Peyer's patch (tissue), 4 donors: ENCODE results near the gene PCSK1. TPM values are rescaled to one million over a fixed set of nuclear protein-coding genes. Genes with fewer than 3 reads are reported as not detected.

ENCODE experiments used
- DNase-seq, 3 donors: peaks; one replicate each; pipeline ENCODE4 v3.0.0-alpha.2; 2017 to 2019
- H3K27ac ChIP-seq, 4 donors: fragments of 200-600 bp; sonication (generic); one replicate each; pipeline ENCODE4 v1.5.1; 2016 to 2019
- H3K27me3 ChIP-seq, 2 donors: fragments of 200-600 bp; sonication (generic); one replicate each; pipeline ENCODE4 v1.5.1; 2019
- H3K36me3 ChIP-seq, 3 donors: fragments of 200-600 bp; sonication (generic); one replicate each; pipeline ENCODE4 v1.5.1; 2016 to 2019
- H3K4me1 ChIP-seq, 4 donors: fragments of 200-600 bp; sonication (generic); one replicate each; pipeline ENCODE4 v1.5.1; 2016 to 2019
- H3K4me3 ChIP-seq, 4 donors: fragments of 200-600 bp; sonication (generic); 1 replicate in 3 of 4; 2 replicates in 1 of 4; pipeline ENCODE4 v1.5.1; 2016 to 2019; ENCODE audit warnings: mild to moderate bottlenecking in 1 of 4
- H3K9me3 ChIP-seq, 4 donors: fragments of 200-600 bp; sonication (generic); one replicate each; pipeline ENCODE4 v1.5.1; 2016 to 2019; ENCODE audit warnings: mild to moderate bottlenecking in 1 of 4
- POLR2A ChIP-seq, 2 donors: fragments of 450-650 bp; IDR thresholded peaks; one replicate each; pipeline ENCODE4 v1.5.1; 2017; ENCODE audit warnings: antibody characterized with exemption in 2 of 2, mild to moderate bottlenecking in 2 of 2, moderate library complexity in 2 of 2
- total RNA-seq, 4 donors: library from RNA; depleted of rRNA; stranded (reverse); fragments of >200 nt; gene quantifications; one replicate each; pipeline ENCODE4 v1.1.0, GENCODE V29; 2016
- TF ChIP-seq, protein P1 (sequence below), 6 experiments: fragments of 450-650 bp in 4 of 6; fragments of 200-600 bp in 2 of 6; sonication (generic) in 1 of 6; IDR thresholded peaks; one replicate each; pipeline ENCODE4 v1.5.1; 2017 to 2019; ENCODE audit warnings: antibody characterized with exemption in 6 of 6, mild to moderate bottlenecking in 3 of 6, moderate library complexity in 1 of 6

The PCSK1 gene
- total RNA-seq, 4 donors from 2014 or later = 3.3 to 6.6 (median 4.2) TPM

DNA sequence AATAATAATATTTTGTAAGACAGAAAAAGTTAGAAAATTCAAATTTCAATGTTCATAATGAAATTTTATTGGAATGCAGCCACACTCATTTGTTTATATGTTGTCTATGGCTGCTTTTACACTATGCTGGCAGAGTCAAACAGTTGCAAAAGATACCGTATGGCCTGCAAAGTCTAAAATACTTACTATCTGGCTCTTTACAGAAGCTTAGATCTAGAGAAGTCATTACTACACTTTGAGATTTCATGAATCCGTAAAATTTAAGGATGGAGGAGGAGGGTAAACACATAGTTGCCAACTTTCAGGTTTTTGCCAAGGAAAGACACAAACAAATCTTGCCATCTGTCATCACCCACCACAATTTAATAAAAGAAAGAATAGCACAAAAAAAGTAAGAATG is 25.1 kb upstream of the PCSK1 start:
- Histone ChIP-seq H3K27me3 (no peaks in the 10 kb centered on the region), H3K4me1 (no peaks in the 10 kb centered on the region), H3K36me3 (no peaks in the 10 kb centered on the region), H3K27ac (no peak overlapping the region), H3K9me3 (no peaks in the 10 kb centered on the region), H3K4me3 (no peak overlapping the region)
- DNase-seq = no peak
- TF ChIP-seq, protein P1, sequence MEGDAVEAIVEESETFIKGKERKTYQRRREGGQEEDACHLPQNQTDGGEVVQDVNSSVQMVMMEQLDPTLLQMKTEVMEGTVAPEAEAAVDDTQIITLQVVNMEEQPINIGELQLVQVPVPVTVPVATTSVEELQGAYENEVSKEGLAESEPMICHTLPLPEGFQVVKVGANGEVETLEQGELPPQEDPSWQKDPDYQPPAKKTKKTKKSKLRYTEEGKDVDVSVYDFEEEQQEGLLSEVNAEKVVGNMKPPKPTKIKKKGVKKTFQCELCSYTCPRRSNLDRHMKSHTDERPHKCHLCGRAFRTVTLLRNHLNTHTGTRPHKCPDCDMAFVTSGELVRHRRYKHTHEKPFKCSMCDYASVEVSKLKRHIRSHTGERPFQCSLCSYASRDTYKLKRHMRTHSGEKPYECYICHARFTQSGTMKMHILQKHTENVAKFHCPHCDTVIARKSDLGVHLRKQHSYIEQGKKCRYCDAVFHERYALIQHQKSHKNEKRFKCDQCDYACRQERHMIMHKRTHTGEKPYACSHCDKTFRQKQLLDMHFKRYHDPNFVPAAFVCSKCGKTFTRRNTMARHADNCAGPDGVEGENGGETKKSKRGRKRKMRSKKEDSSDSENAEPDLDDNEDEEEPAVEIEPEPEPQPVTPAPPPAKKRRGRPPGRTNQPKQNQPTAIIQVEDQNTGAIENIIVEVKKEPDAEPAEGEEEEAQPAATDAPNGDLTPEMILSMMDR (IDR thresholded peaks at IDR 0.05) = no peak
- TF ChIP-seq POLR2A (IDR thresholded peaks at IDR 0.05) = no peak

DNA sequence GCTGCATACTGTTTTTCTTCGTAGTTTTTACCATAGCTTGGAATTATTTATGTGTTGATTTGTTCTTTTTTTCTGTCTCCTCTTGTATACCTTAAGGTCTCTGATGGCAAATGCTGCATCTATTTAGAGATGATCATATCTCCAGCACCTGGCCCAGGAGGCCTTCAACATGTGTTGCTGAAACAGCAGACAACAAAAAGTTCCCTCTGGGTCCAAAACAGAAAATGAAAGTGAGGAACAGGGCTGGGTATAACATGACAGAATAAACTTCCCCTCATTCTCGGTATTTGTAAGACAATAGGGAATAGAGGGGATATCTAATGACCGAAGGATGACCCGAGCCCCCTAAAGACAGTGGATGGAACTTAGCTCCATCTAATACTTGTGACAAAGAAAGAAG is 22.7 kb upstream of the PCSK1 start:
- Histone ChIP-seq H3K27me3 (no peaks in the 10 kb centered on the region), H3K9me3 (no peaks in the 10 kb centered on the region), H3K4me1 (no peaks in the 10 kb centered on the region), H3K36me3 (no peaks in the 10 kb centered on the region), H3K4me3 (no peak overlapping the region), H3K27ac (no peak overlapping the region)
- no peak for DNase-seq
- TF ChIP-seq, protein P1 (IDR thresholded peaks at IDR 0.05) = no peak

GRCh38 chr5:96453394-96453793 is 20.3 kb upstream of the PCSK1 start:
- Histone ChIP-seq H3K36me3 (no peaks in the 10 kb centered on the region), H3K9me3 (no peaks in the 10 kb centered on the region), H3K4me1 (no peaks in the 10 kb centered on the region), H3K27me3 (no peaks in the 10 kb centered on the region), H3K4me3 (no peak overlapping the region), H3K27ac (no peak overlapping the region)
- TF ChIP-seq, protein P1 (IDR thresholded peaks at IDR 0.05) = no peak
- TF ChIP-seq POLR2A (IDR thresholded peaks at IDR 0.05) = no peak
- DNase-seq = no peak

DNA sequence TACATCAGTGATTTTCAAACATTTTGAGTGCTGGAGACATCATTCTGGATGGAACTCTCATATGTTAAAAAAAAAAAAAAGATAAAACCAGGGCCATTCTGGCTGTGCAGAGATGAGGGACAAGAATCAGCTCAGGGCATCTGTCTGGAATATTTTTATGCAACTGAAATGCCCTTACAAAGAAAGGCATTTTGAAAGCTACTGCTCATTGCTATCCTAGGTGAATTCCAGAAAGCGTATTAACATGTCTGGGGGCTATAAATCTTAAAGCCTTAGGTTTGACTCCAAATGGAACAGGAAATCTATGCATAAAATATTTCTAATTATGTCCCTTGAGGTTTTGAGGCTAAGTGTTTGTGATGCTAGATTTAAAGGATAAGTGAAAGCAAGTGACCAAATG is 14.9 kb upstream of the PCSK1 start:
- TF ChIP-seq, protein P1 (IDR thresholded peaks at IDR 0.05) = no peak
- TF ChIP-seq POLR2A (IDR thresholded peaks at IDR 0.05) = no peak
- DNase-seq = no peak
- Histone ChIP-seq H3K36me3 (no peaks in the 10 kb centered on the region), H3K27ac (no peak overlapping the region), H3K4me1 (no peaks in the 10 kb centered on the region), H3K27me3 (no peaks in the 10 kb centered on the region), H3K9me3 (no peaks in the 10 kb centered on the region), H3K4me3 (no peak overlapping the region)

- no peak for TF ChIP-seq POLR2A (IDR thresholded peaks at IDR 0.05)
- TF ChIP-seq, protein P1 (IDR thresholded peaks at IDR 0.05) = no peak
- H3K4me3 ChIP-seq = no peak overlapping the region
- H3K36me3 ChIP-seq = no peaks in the 10 kb centered on the region
- DNase-seq = no peak
- H3K27ac ChIP-seq = peak overlapping the region in 1 of 4 donors; percentile 13
- no peaks in the 10 kb centered on the region for H3K4me1 ChIP-seq
- no peaks in the 10 kb centered on the region for H3K9me3 ChIP-seq
- H3K27me3 ChIP-seq = no peaks in the 10 kb centered on the region
These were observed 7.1 kb upstream of the PCSK1 start for GRCh38 chr5:96440185-96440538.

- no peak overlapping the region for H3K27ac ChIP-seq
- no peaks in the 10 kb centered on the region for H3K27me3 ChIP-seq
- DNase-seq = no peak
- H3K4me1 ChIP-seq = no peaks in the 10 kb centered on the region
- no peaks in the 10 kb centered on the region for H3K9me3 ChIP-seq
- H3K4me3 ChIP-seq = no peak overlapping the region
- no peaks in the 10 kb centered on the region for H3K36me3 ChIP-seq
- TF ChIP-seq POLR2A (IDR thresholded peaks at IDR 0.05) = no peak
- TF ChIP-seq, protein P1 (IDR thresholded peaks at IDR 0.05) = no peak
These were observed 6.6 kb upstream of the PCSK1 start for GRCh38 chr5:96439477-96440184.
